ENCODE results near the gene DVL3.

- TF ChIP-seq CTCF (IDR thresholded peaks at IDR 0.05) (no peak), EZH2 (IDR thresholded peaks at IDR 0.05; ENCODE audit: borderline replicate concordance, insufficient read depth, low read depth, low read length, poor library complexity, severe bottlenecking) (no peak)
These were observed 12.6 kb downstream of the DVL3 start for GRCh38 chr3:184167786-184168185.
